Stimulated activated naive CD8-positive, alpha-beta T cell treated with anti-CD3 and anti-CD28 coated beads, Interleukin-15, Interleukin-2, amounts not matched to agents 100 U/mL and 50 U/mL, for 24 hours (primary cell): ENCODE data around the gene PTPRR.

Source experiments
- ATAC-seq: fragments of 150-1000 bp; cut with Tn5 transposase; one replicate; pipeline ENCODE4 v1.10.0; 2021
- DNase-seq: peaks from one replicate; pipeline ENCODE4 v3.0.0; 2021

Gene PTPRR

DNA sequence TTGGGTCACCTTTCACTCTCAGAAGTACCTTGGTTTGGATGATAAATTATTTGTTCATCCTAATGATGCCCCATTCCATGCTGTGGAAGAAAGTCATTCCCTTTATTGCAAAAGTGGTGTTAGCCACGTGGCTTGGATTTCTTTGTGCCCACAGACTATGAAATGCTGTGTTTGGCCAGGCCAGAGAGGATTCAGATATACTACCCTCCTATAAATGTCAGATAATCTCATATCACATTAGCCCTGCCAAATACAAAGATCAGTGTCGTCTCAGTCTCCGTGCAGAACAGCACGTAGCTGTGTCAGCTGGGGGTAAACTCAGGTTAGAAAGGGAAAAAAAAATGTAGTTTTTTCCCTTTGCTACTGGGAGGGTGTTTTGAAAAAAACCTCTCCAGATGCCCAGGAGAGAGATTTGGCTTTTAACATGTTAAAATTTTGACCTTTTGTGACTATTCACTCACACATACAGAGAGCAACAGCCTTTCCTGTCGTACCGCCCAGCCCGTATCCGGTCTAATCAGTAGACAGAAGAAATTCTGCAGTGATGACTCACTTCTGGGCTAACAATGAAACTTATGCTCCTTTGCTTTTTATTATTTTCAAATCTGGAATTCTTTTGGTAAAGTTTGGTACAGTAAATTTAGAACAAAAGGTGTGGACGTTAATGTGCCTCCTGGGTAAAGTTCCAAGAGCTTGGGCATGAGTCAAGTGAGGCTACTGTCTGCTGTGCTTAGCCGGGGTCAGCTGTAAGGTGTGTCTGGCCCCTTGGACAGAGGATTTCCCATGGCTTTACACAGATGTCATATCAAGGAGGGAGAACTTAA lies 274.8 kb downstream of the PTPRR start:
- ATAC-seq (peak; percentile 71), DNase-seq (peak; percentile 14)

DNA sequence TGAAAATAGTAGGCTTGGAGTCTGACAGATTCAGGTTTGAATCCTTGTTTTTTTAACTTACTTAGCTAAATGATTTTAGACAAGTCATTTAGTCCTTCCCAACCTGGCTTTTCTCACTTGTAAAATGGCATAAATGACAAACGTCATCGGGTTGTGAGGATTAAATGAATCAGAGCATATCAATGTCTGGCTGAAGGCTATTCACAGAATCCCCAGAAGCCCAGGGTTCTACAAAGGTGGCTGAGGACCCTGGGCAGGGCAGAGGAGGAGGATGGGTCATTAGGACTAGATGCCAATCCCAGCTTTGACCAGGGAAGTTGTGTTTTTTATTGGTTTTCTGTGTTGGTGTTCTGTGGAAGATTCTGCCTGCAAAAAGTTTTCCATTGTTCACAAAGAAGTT lies 275.7 kb downstream of the PTPRR start:
- ATAC-seq (no peak), DNase-seq (no peak)

DNA sequence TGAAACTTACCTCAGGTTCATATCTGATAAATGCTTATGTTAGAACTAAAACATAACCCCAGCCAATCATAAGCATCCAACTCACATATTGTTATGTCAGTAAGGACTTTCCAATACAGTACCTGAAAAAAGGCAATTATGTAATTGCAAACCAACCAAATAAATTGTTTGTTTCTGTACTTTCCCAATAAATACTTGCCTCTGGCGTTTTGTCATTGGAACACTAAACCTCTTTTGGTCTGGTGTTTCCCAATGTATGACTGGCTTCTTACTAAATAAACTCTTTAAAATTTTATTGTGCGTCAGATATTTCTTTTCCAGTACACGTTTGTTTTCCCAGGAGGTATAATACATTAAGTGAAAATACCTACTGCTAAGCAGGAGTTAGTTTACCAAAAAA lies 276.6 kb downstream of the PTPRR start:
- ATAC-seq: no peak
- no peak for DNase-seq

DNA sequence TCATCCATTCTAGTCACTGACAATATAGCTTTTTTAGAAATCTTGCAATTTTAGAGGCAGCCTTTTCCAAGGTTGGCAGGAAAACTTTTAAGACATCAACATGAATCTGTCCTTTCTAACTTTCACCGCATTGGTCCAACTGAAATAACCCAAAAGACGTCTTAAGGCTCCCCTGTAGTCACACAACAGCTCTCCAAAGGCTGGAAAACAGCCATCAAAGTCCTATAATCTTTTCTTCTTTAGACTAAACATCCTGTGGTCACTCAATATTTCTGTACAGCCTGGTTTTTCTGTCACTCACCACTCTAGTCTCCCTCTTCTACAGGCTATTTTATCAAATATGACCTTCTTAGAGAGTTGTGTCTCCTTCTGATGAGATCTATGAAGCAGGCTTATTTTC lies 278.8 kb downstream of the PTPRR start:
- ATAC-seq (no peak), DNase-seq (no peak)

DNA sequence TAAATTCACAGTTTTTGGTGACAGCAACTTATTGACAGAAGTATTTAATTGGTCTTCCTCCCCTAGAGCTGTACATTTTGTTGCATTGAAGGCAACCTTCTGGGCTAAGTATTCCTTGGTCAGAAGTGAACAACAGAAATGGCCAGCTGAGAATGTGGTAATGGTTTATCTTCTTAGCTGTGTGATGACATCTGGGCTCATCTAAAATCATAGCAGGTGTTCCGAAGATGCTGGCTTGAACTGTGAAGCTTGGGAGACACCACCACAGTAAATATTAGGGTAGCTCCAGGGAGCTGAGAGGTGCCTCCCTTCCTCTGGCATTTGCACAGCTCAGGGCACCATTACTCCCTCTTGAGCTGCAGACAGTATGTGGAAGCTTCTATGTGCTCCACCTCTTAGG lies 279.6 kb downstream of the PTPRR start:
- DNase-seq: no peak
- ATAC-seq: no peak

DNA sequence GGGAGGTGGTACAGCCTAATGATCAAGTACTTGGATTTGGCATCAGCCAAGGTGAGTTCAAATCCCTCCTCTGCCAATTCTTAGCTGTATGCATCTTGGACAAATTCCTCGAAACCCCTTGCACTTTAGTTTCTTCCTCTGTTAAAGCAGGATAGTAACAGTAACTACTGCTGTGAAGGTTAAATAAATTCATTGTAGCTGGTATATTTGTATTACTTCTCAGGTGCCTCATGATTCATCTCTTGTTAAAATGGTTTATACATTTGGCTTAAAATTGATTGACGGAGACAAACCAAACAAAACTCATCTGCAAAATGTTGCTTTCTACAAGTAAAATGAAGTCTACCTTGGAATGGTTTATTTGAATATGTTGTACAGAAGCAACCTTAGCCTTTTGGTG lies 281.0 kb downstream of the PTPRR start:
- no peak for ATAC-seq
- DNase-seq: no peak

DNA sequence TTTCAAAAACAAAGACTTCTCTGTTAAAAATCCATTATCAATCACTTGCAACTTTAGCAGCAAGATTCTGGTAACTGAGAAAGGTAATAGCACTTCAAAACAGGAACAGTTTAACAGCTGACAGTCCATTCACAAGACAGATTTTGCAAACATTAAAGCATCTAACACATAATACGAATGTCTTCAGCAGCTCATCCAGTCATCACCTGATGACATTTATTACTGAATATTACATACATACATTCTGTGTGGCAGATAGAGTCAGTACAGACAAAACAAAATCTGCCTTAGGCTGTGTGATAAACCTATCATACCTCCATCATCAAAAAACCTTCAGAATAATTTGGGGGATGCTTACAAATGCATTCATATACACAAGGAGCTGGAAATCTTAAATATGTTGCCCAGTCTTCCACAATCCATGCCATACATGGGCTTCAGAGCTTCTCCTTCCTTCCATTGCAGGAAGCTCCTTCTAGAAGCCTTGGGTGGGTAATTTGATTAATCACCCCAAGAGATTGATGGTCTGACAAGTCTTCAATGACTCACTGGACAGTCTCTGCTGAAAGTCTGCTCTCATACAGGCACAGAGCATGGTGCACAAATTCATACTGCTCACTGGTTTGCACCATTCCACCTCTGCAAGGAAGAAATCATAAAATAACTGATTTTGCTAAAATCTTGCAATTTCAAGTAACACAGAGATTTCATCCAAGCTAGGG lies 281.7 kb downstream of the PTPRR start:
- DNase-seq (no peak), ATAC-seq (no peak)

DNA sequence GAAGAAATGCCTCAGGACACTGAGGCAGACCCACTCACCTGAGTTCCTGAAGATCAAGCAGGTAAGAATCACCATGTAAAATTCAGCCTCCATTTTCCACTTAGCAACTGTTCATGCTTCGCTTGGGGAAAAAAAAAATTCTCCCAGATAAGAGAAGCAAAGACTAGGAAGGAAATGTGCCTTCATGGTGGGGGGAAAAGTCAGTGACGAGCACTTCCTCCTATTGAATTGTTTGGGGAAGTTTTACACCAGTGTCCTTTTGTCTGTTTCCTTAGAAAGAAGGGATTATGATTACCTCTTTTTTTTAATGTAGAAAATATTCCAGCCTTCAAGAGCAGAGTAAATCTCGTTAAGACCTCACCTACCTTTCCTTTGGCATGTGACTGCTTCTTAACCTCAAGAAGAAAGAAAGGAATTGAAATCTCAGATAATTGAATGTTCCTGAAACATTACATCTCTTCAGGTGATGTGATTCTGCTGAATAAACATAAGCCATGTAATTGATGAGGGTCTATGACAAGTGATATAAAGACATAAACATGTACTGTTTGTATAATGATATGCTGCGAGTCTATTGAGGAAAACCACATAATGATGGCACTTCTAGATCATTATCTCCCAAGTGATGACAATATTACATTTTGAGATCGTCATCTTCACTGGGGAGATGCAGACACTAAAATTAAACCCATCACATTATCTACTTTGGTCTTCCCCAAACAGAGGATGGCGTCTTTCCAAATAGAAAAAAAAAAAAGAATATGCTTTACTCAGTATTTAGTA lies 283.0 kb downstream of the PTPRR start, which contains the start of gene PTPRB:
PTPRB (minus strand) TSS at position 127 of the 783 bp plus-strand sequence; CDS start at position 93, 34 bp downstream.
- DNase-seq (no peak), ATAC-seq (no peak)

DNA sequence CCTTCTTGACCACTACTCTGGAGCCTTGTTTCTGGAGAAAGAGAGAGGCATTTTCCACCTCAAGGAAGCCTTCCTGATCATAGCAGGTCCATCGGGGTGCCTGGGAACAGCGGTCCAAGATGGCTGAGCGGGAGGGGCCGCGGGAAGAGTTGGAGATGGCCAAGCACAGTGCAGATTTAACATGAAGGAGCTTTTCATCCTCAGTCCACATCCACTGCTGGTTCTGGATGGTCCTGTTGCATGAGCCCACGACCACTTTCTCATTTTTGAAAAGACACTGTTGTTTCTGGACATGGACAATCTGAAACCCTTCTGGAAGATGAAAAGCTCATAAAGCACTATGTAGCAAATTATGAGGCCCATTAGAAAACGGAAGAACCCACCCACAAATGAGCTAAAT lies 284.8 kb downstream of the PTPRR start:
- no peak for DNase-seq
- ATAC-seq: no peak

DNA sequence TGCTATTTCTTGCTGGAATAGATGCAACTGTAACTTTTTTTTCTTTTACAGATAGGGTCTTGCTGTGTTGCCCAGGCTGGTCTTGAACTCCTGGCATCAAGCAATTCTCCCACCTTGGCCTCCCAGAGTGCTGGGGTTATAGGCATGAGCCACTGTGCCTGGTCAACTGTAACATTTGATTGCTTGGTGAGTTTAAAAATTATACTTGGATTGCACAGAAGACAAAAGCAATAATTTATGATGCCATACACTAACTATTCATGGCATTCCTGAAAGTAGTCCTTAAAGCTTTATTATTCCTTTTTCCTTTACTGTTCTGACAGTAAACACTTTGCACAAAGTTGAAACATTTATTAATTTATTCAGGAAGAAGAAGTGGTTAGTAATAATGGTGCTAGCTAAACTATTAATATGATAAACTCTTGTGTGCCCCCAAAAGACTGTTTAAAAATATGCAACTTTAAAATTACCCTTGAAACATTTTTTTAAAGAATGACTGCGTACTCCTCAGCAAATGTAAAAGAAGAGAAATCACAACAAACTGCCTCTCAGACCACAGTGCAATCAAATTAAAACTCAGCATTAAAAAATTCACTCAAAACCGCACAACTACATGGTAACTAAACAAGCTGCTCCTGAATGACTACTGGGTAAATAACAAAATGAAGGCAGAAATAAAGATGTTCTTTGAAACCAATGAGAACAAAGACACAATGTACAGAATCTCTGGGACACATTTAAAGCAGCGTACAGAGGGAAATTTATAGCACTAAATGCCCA lies 291.6 kb downstream of the PTPRR start:
- DNase-seq (no peak), ATAC-seq (no peak)

DNA sequence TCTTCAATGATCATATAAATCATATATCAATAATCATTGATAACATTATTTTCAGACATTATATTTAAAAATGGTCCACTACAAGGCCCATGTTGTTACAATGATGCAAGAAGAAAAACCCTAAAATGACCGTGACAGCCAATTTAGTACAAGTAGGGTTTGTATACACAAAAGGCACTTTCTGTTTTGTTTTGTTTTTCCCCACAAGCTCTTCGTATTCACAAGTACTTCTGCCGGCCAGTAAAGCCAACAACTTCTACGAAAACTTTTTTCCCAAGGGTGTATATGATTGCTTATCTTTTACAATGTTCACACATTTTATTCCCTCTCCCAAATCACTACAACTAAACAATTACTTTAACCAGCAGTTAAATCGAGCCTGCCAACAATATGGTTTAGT lies 292.9 kb downstream of the PTPRR start:
- DNase-seq: no peak
- ATAC-seq: no peak

DNA sequence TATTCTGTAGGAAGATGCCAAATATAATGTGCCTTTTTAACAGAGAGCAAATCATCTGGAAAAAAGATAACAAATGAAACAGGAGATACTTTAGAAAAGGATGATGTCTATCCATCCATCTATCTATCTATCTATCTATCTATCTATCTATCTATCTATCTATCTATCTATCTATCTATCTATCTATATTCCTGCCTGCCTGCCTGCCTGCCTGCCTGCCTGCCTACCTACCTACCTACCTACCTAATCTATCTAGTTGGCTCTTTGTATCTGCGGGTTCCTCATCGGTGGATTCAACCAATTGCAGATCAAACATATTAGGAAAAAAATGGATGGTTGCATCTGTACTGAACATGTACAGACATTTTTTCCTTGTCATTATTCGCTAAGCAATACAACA lies 294.4 kb downstream of the PTPRR start:
- ATAC-seq: no peak
- DNase-seq: no peak

DNA sequence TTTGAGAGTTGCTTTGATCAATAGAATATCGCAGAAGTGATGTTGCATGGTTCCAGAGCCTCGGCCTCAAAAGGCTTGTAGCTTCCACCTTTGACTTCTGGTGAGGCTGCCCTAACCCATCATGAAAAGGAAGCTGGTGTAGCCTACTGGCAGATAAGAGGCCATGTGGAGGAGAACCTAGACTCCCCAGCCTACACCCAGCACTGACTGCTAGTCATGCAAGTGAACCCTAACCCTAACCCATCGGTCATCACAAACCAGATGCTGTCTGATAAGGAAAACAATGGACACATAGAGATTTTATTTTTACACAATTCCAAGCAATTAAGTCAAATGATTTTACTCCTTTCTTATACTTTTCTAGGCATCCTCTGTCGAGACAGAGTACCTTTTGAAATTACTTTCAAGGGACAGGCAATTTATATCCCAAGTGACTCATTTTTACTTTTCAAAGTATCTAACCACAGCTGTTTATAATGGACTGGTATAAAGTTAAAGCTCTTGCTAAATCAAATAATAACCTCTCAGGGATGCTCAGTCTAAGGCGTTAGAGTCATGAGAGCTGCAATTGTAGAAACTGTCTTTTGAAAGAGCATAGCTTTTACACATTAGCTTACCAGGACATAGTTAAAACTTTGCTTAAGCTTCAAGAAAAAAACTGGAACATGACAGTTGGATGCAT lies 300.9 kb downstream of the PTPRR start:
- ATAC-seq (no peak), DNase-seq (no peak)

DNA sequence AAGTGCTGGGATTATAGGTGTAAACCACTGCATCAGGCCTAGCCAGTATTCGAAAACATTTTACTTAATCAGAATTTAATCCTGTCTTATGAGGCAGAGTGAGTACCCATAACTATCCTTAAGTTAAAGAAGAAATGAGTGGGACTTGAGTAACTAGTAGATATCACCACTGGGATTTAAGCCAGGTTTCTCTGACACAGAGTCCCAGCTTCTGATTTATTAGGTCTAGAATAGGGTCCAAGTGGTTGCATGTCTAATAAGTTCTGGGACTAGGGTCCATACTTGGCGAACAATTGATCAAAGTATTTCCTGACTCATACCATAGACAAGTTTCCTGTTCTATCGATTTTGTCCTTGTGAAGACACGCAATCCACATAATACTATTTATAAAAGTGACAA lies 302.2 kb downstream of the PTPRR start:
- ATAC-seq: no peak
- no peak for DNase-seq

DNA sequence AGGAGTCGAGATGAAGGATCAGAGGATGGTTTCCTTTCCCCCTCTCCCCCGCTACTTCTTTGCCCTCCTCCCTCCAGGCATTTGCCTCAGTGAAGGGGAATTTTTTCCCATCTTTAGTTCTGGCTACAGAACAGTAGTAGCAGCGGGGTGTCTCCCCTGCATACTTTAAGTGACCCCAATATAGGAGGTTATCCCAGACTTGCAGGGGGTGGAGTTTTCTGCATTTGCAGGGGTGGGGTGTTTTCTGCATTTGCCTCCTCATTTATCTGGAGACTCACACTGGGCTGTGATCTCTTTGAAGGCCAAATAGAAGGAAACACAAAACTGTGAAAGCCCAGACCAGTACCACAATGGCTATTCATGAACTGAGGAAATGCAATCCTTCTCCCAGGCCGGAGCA lies 303.1 kb downstream of the PTPRR start:
- ATAC-seq (no peak), DNase-seq (no peak)

DNA sequence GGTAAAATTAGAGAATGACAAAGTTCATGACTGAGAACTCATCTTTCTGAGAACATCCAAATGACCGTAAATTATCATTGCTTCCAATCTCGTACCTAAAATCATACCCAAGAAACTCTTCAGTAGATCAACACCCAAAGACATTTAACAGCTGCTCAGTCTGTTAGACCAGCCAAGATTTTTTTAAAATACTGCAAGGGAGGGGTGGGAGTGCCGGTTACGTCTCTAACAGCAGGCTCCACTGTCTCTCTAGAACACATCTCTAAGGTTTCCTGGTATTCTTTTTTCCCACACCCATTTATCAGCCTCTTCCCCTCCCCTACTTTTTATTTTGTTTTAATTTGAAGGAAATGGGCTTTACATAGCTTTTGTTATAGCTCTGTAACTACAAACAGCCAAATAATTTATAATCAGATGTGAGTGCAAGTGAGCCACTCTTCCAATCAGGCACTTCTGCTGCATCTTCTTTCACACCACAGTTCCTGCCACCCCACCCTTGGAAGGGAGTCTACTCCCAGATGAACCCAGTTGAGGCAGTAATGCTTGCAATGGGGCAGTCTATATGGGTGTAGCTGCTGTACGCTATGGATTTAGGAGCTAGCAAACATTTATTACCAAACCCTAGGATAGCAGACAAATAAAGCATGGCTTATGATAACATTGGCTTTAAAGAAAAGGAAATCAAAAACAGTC lies 305.2 kb downstream of the PTPRR start:
- DNase-seq (no peak), ATAC-seq (no peak)

DNA sequence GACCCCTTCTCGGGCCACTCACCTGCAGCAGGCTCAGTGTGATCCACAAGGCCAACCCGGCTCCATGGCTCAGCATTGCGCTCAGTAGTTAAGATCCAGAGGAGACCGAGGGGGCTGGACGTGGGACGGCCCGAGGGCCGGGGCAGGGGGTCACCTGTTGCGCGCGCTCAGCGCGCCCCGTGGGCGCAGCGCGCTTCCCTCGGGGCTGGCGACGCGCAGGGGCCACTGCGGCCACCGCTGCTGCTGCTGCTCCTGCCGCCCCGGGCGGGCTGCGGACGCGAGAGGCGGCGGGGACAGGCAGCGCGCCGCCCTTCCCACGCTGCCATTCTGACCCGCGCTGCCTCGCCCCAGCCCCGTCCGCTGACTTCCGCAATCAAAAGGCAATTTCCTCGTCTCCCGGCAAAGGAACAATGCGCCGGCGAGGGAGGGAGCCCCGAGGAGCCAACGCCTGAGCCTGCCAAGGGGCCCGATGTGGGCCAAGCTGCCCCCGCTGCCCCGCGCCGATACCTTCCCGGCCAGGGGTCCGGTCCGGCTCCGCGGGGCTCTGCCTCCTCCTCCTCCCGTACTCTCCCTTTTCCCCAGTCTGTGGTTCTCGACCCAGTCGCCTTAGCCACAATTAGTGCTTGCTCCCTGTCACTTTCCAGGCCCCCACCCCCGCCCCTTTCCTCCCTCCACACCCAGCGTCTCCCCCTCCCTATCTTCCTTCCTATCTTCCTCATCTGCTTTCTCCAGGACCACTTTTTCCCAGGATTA lies 310.6 kb downstream of the PTPRR start:
- DNase-seq (peak; percentile 5), ATAC-seq (no peak)

DNA sequence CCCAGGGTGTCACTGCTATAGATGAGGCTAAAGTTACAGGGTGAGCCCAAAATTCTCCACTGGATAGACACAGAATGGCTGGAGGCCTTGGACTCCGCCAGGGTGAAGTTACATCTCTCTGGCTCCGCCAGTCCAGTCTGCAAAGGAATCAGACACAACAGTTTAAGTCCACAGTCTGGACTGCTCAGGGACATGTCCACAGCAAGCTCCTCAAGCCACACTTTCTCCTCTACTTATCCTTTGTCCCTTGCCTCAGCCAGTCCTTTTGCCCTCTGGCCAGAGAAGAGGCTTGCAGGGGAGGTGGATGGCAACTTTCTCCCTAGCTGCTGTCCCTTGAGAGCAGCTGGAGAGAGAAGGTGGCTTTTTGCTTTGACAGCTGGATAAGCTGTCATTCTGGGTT lies 311.3 kb downstream of the PTPRR start:
- ATAC-seq (no peak), DNase-seq (no peak)

DNA sequence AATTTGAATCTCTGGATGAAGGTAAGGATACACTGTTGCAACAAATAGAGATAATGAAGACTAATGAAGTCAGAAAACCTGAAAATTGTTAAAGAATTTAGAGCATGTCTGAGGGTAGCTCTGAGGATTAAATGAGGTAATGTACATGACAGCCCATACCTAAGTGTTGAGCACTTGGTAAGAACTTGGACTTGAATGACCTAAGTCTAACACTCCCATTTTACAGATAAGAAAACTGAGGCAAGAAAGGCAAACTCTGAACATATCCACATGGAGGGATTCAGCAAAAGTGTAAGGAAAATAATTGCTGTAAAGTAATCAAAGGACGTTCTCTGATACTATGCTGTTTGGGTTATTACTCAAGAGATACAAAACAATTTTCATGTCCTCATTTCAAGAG lies 312.4 kb downstream of the PTPRR start:
- DNase-seq (no peak), ATAC-seq (no peak)

DNA sequence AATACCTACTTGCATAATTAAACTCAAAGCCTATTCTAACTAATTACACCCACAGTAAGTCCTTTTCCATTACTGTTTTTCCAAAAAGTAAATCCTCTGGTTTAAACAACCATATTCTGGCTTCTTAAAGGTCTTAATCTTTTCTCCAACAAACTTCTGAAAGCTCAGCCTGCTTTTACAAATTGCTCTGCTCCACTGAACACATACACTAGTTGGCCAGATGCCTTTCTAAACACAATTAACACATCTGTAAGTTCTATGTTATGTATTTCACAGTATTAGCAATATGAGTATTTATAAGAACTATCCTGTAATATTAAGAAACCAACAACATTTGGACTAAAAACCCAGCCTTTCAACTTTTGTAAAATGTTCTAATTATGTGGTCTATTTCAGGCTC lies 313.4 kb downstream of the PTPRR start:
- ATAC-seq (no peak), DNase-seq (no peak)
